Measurements from ENCODE around the gene DIABLO. TPM values are rescaled to one million over a fixed set of nuclear protein-coding genes. Genes with fewer than 3 reads are reported as not detected.
A peak's percentile ranks its signal among the peaks of the same experiment; 100 is the strongest.

The DIABLO gene
- total and polyA plus RNA-seq, 9 of the 15 experiments (the other 6 are each of a cell fraction or from before 2014, with no cell fraction given): 37.3 to 101 (median 80.1) TPM

GRCh38 chr12:122206976-122207375 lies 18.9 kb downstream of the DIABLO start:
- H3K4me3 ChIP-seq: no peak overlapping the region
- POLR2A ChIA-PET: interaction anchor here (1.1 to 11.2 kb wide), 2 partner anchors 9 to 15 kb away, joined by 3 to 149 read pairs; partner anchors contain the start of gene DIABLO
- no peak for DNase-seq (ENCODE audit: extremely low read depth in 1 of 4, low spot score in 3 of 4)
- FAIRE-seq: peak; percentile 6
- H3K9ac ChIP-seq (ENCODE audit: insufficient read depth in 1 of 2, low read depth in 2 of 2, low read length in 2 of 2): peak overlapping the region in 1 of 2 experiments; percentile 71; a peak in 1 of 4 replicates
- H3K4me1 ChIP-seq (replicated peaks in 1 of 2; ENCODE audit: control insufficient read depth in 2 of 2, insufficient read depth in 2 of 2, low read length in 2 of 2): peaks cover 7 to 41% of the 10 kb centered on the region in 2 experiments; a peak in 3 of 5 replicates
- no peaks in the 10 kb centered on the region for H3K79me2 ChIP-seq (ENCODE audit: control insufficient read depth, insufficient read depth, low read length)
- WGBS (ENCODE audit: insufficient coverage, low coverage, missing lambda C conversion rate): 81% methylated on average over 7 of the region's 8 CpGs
- no peaks in the 10 kb centered on the region; the same call in 1 of the 2 replicates for H4K20me1 ChIP-seq (replicated peaks; ENCODE audit: control insufficient read depth, insufficient read depth, low read length)
- H3K9me1 ChIP-seq (ENCODE audit: control insufficient read depth, insufficient read depth, low read length): no peaks in the 10 kb centered on the region
- intact Hi-C loops (cut with micrococcal nuclease) (no loop called here), in situ Hi-C loops (cut with MboI) (no loop called here)
- no TSS peak for BruUV-seq (replicated peaks)
- H3K36me3 ChIP-seq (ENCODE audit: control insufficient read depth, insufficient read depth, low read length): peaks cover 44% of the 10 kb centered on the region
- H3K27me3 ChIP-seq (ENCODE audit: control insufficient read depth in 2 of 2, insufficient read depth in 2 of 2, low read length in 2 of 2): no peaks in the 10 kb centered on the region
- no peak for ATAC-seq
- no peak overlapping the region for H3K27ac ChIP-seq (ENCODE audit: extremely low read depth, low read depth, low read length)
- no peak overlapping the region for H3K4me2 ChIP-seq (ENCODE audit: insufficient read depth, low read length)
- CTCF ChIA-PET (ENCODE audit: low intra/inter-chr PET ratio): no interaction called here
- no peak overlapping the region for H2AFZ ChIP-seq (ENCODE audit: low read depth, low read length)
- TF ChIP-seq PCBP2 (IDR thresholded peaks at IDR 0.05; ENCODE audit: low read depth, low read length, poor library complexity, severe bottlenecking) (no peak), ZSCAN32 (CRISPR knock-in tag; IDR thresholded peaks at IDR 0.05) (no peak), RBFOX2 (IDR thresholded peaks at IDR 0.05; ENCODE audit: low read depth, low read length) (peak; percentile 20; the same call in 1 of the 2 replicates), POLR2A (conservative IDR thresholded peaks at IDR 0.05) (0 out of 2 replicates have a peak, but pooled peaks have one; percentile 36)
- no peaks in the 10 kb centered on the region for H3K9me3 ChIP-seq (replicated peaks; ENCODE audit: control insufficient read depth, insufficient read depth, low read depth, low read length)

DNA sequence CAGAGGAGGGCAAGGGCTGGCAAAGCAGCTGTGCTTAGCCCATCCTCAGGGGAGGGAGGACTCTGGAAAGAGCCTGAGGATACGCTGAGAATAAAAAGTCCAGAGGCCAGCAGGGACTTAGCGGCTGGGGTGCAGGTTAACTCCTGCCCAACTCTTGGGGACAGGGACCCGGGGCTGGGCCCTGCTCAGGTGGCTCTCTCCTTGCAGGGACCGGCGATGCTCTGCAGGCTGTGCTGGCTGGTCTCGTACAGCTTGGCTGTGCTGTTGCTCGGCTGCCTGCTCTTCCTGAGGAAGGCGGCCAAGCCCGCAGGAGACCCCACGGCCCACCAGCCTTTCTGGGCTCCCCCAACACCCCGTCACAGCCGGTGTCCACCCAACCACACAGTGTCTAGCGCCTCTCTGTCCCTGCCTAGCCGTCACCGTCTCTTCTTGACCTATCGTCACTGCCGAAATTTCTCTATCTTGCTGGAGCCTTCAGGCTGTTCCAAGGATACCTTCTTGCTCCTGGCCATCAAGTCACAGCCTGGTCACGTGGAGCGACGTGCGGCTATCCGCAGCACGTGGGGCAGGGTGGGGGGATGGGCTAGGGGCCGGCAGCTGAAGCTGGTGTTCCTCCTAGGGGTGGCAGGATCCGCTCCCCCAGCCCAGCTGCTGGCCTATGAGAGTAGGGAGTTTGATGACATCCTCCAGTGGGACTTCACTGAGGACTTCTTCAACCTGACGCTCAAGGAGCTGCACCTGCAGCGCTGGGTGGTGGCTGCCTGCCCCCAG lies 19.6 kb downstream of the DIABLO start:
- ChIA-PET CTCF (ENCODE audit: low intra/inter-chr PET ratio) (no interaction called here), POLR2A (interaction anchor here (0.6 to 11.2 kb wide), 7 partner anchors 8 to 152 kb away, joined by 3 to 149 read pairs (median 3); partner anchors contain the start of gene DIABLO)
- Histone ChIP-seq H3K36me3 (ENCODE audit: control insufficient read depth, insufficient read depth, low read length) (peaks cover 37% of the 10 kb centered on the region), H3K27me3 (ENCODE audit: control insufficient read depth in 2 of 2, insufficient read depth in 2 of 2, low read length in 2 of 2) (no peaks in the 10 kb centered on the region), H3K4me1 (replicated peaks in 1 of 2; ENCODE audit: control insufficient read depth in 2 of 2, insufficient read depth in 2 of 2, low read length in 2 of 2) (peaks cover 7 to 44% of the 10 kb centered on the region in 2 experiments; a peak in 3 of 5 replicates), H4K20me1 (replicated peaks; ENCODE audit: control insufficient read depth, insufficient read depth, low read length) (no peaks in the 10 kb centered on the region; the same call in 1 of the 2 replicates), H3K79me2 (ENCODE audit: control insufficient read depth, insufficient read depth, low read length) (no peaks in the 10 kb centered on the region), H3K27ac (ENCODE audit: extremely low read depth, low read depth, low read length) (no peak overlapping the region), H3K4me2 (ENCODE audit: insufficient read depth, low read length) (no peak overlapping the region), H3K9me3 (replicated peaks; ENCODE audit: control insufficient read depth, insufficient read depth, low read depth, low read length) (no peaks in the 10 kb centered on the region), H3K9ac (ENCODE audit: insufficient read depth in 1 of 2, low read depth in 2 of 2, low read length in 2 of 2) (peak overlapping the region in 1 of 2 experiments; percentile 71; a peak in 1 of 4 replicates), H3K4me3 (no peak overlapping the region), H2AFZ (ENCODE audit: low read depth, low read length) (no peak overlapping the region), H3K9me1 (ENCODE audit: control insufficient read depth, insufficient read depth, low read length) (no peaks in the 10 kb centered on the region)
- in situ Hi-C loops (cut with MboI): no loop called here
- FAIRE-seq: no peak
- no peak for DNase-seq (ENCODE audit: extremely low read depth in 1 of 4, low spot score in 3 of 4)
- WGBS (ENCODE audit: insufficient coverage, low coverage, missing lambda C conversion rate): 74% methylated on average over 25 of the region's 27 CpGs
- no TSS peak for BruUV-seq (replicated peaks)
- peak; percentile 12 for ATAC-seq
- intact Hi-C loops (cut with micrococcal nuclease): no loop called here
- TF ChIP-seq RBM22 (IDR thresholded peaks at IDR 0.05; ENCODE audit: low read depth, low read length, poor library complexity, severe bottlenecking) (peak; percentile 62), POLR2AphosphoS2 (IDR thresholded peaks at IDR 0.05; ENCODE audit: low read length) (0 out of 2 replicates have a peak, but pooled peaks have one; percentile 59), POLR2AphosphoS5 (IDR thresholded peaks at IDR 0.05; ENCODE audit: control insufficient read depth, insufficient read depth, low read depth, low read length) (0 out of 2 replicates have a peak, but pooled peaks have one; percentile 13), NFIC (IDR thresholded peaks at IDR 0.05) (peak; percentile 8; the same call in 1 of the 2 replicates), POLR2G (IDR thresholded peaks at IDR 0.05; ENCODE audit: low read depth, low read length) (peak; percentile 73), BHLHE40 (IDR thresholded peaks at IDR 0.05; ENCODE audit: low read length) (peak; percentile 50; the same call in 1 of the 2 replicates), CXXC5 (CRISPR knock-in tag; IDR thresholded peaks at IDR 0.05) (peak; percentile 27; the same call in 1 of the 2 replicates), PTRF (tag; IDR thresholded peaks at IDR 0.05) (no peak)
- TF ChIP-seq, protein P1, sequence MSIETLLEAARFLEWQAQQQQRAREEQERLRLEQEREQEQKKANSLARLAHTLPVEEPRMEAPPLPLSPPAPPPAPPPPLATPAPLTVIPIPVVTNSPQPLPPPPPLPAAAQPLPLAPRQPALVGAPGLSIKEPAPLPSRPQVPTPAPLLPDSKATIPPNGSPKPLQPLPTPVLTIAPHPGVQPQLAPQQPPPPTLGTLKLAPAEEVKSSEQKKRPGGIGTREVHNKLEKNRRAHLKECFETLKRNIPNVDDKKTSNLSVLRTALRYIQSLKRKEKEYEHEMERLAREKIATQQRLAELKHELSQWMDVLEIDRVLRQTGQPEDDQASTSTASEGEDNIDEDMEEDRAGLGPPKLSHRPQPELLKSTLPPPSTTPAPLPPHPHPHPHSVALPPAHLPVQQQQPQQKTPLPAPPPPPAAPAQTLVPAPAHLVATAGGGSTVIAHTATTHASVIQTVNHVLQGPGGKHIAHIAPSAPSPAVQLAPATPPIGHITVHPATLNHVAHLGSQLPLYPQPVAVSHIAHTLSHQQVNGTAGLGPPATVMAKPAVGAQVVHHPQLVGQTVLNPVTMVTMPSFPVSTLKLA (conservative IDR thresholded peaks at IDR 0.05): peak; percentile 38 to 61; a peak in 1 of 4 replicates
